H1 (cell line): ENCODE measurements around the gene ZNF595. TPM values are rescaled to one million over a fixed set of nuclear protein-coding genes. Genes with fewer than 3 reads are reported as not detected.

Experiments
- CTCF ChIA-PET: fragments of 300-600 bp; sonication (Branson Sonifier 250); formaldehyde crosslinking; loops from one replicate; lab custom pipeline; 2021; ENCODE audit not compliant: partially characterized antibody; lab: Charles Lee
- POLR2A ChIA-PET: fragments of 300-600 bp; sonication (Branson Sonifier 250); formaldehyde crosslinking; loops from one replicate; lab custom pipeline; 2021; ENCODE audit warnings: inconsistent platforms; ENCODE audit not compliant: partially characterized antibody; lab: Charles Lee
- DNase-seq, 2 experiments: peaks; one replicate each; pipeline versions ENCODE4 v3.0.0 to v3.0.0-alpha.2; 2010 to 2022; ENCODE audit warnings: low spot score in 2 of 2, low read depth in 1 of 2, mixed read lengths in 1 of 2
- FAIRE-seq: peaks from 2 replicates; lab custom pipeline; 2011; peaks lifted over from hg19 to GRCh38; lab: Jason Lieb, UNC
- H2AFZ ChIP-seq: 2 replicates; pipeline ENCODE4 v1.8.1; 2012; ENCODE audit warnings: low read length, inconsistent platforms
- H2AK5ac ChIP-seq: 2 replicates; pipeline ENCODE4 v1.6.1; 2013; ENCODE audit warnings: low read depth, low read length
- H2BK120ac ChIP-seq: replicated peaks from 2 replicates; pipeline ENCODE3; 2013; ENCODE audit warnings: low read depth, low read length, inconsistent platforms
- H2BK12ac ChIP-seq: 2 replicates; pipeline ENCODE4 v1.6.1; 2013; ENCODE audit warnings: low read depth, low read length
- H2BK15ac ChIP-seq: 2 replicates; pipeline ENCODE4 v1.6.1; 2013; ENCODE audit warnings: low read length
- H2BK20ac ChIP-seq: 2 replicates; pipeline ENCODE4 v1.6.1; 2013; ENCODE audit warnings: low read length
- H2BK5ac ChIP-seq: 2 replicates; pipeline ENCODE4 v1.6.1; 2013; ENCODE audit warnings: low read depth, low read length
- H3K14ac ChIP-seq: 2 replicates; pipeline ENCODE4 v1.6.1; 2013; ENCODE audit warnings: inconsistent platforms; ENCODE audit not compliant: insufficient read length
- H3K18ac ChIP-seq: 2 replicates; pipeline ENCODE4 v1.6.1; 2013; ENCODE audit warnings: low read length; ENCODE audit errors: extremely low read depth
- H3K23ac ChIP-seq: 2 replicates; pipeline ENCODE4 v1.6.1; 2013; ENCODE audit warnings: inconsistent platforms; ENCODE audit not compliant: insufficient read length
- H3K23me2 ChIP-seq: 2 replicates; pipeline ENCODE4 v1.6.1; 2013; ENCODE audit warnings: low read depth, low read length
- H3K27ac ChIP-seq: 2 replicates; pipeline ENCODE4 v1.6.1; 2011; ENCODE audit warnings: low read depth, low read length, inconsistent platforms
- H3K27me3 ChIP-seq, 4 experiments: replicated peaks in 1 of 4; 1 replicate in 1 of 4; 2 replicates in 3 of 4; pipeline versions ENCODE4 v1.6.1 to v1.8.1; 2011 to 2013; ENCODE audit warnings: low read length in 3 of 4, mild to moderate bottlenecking in 3 of 4, inconsistent platforms in 2 of 4, mixed read lengths in 2 of 4, moderate library complexity in 1 of 4; ENCODE audit not compliant: control insufficient read depth in 3 of 4, insufficient read depth in 3 of 4; ENCODE audit errors: extremely low read depth in 1 of 4
- H3K36me3 ChIP-seq, 4 experiments: 2 replicates each; pipeline versions ENCODE4 v1.6.1 to v1.8.1; 2011 to 2013; ENCODE audit warnings: mild to moderate bottlenecking in 4 of 4, low read length in 3 of 4, moderate library complexity in 2 of 4, control low read depth in 1 of 4, inconsistent platforms in 1 of 4; ENCODE audit not compliant: insufficient read depth in 4 of 4, control insufficient read depth in 2 of 4
- H3K4ac ChIP-seq: replicated peaks from 2 replicates; pipeline ENCODE3; 2013; ENCODE audit warnings: low read length, low read depth, mixed read lengths, inconsistent platforms; ENCODE audit not compliant: insufficient read length
- H3K4me1 ChIP-seq, 4 experiments: replicated peaks in 1 of 4; 1 replicate in 1 of 4; 2 replicates in 3 of 4; pipeline versions ENCODE4 v1.6.1 to v1.8.1; 2011 to 2013; ENCODE audit warnings: low read length in 3 of 4, inconsistent platforms in 2 of 4, mixed read lengths in 1 of 4; ENCODE audit not compliant: insufficient read depth in 4 of 4, control insufficient read depth in 3 of 4
- H3K4me2 ChIP-seq, 2 experiments: 2 replicates each; pipeline versions ENCODE4 v1.6.1 to v1.8.1; 2011 to 2013; ENCODE audit warnings: low read depth in 2 of 2, low read length in 2 of 2, control low read depth in 1 of 2, inconsistent platforms in 1 of 2, mild to moderate bottlenecking in 1 of 2; ENCODE audit not compliant: insufficient read depth in 1 of 2
- H3K4me3 ChIP-seq, 4 experiments: fragments of 200-600, 300-600 bp in 1 of 4; sonication (generic), shearing (Covaris generic), sonication (Bioruptor Twin) in 1 of 4; 2 replicates each; pipeline versions ENCODE4 v1.5.1 to v1.8.1; 2011 to 2016; ENCODE audit warnings: low read length in 4 of 4, low read depth in 3 of 4, control low read depth in 2 of 4, inconsistent platforms in 2 of 4, mild to moderate bottlenecking in 2 of 4, mixed read lengths in 1 of 4, moderate library complexity in 1 of 4; ENCODE audit not compliant: insufficient read depth in 2 of 4; ENCODE audit errors: extremely low read depth in 1 of 4
- H3K56ac ChIP-seq: replicated peaks from 2 replicates; pipeline ENCODE3; 2013; ENCODE audit warnings: low read depth, mild to moderate bottlenecking, mixed read lengths, low read length, inconsistent platforms; ENCODE audit not compliant: insufficient read length
- H3K79me1 ChIP-seq: 2 replicates; pipeline ENCODE4 v1.6.1; 2013; ENCODE audit warnings: low read depth, low read length, control low read depth
- H3K79me2 ChIP-seq, 2 experiments: 2 replicates each; pipeline versions ENCODE4 v1.6.1 to v1.8.1; 2012 to 2013; ENCODE audit warnings: low read length in 2 of 2, mild to moderate bottlenecking in 2 of 2, inconsistent platforms in 1 of 2; ENCODE audit not compliant: insufficient read depth in 2 of 2, control insufficient read depth in 1 of 2
- H3K9ac ChIP-seq, 4 experiments: replicated peaks in 1 of 4; 1 replicate in 1 of 4; 2 replicates in 3 of 4; pipeline versions ENCODE4 v1.6.1 to v1.8.1; 2011 to 2013; ENCODE audit warnings: low read depth in 3 of 4, low read length in 3 of 4, control low read depth in 2 of 4, mild to moderate bottlenecking in 2 of 4, moderate library complexity in 2 of 4, inconsistent platforms in 1 of 4; ENCODE audit errors: extremely low read depth in 1 of 4
- H3K9me3 ChIP-seq, 2 experiments: 2 replicates each; pipeline versions ENCODE4 v1.6.1 to v1.8.1; 2012 to 2013; ENCODE audit warnings: mild to moderate bottlenecking in 2 of 2, moderate library complexity in 2 of 2, control low read depth in 1 of 2, inconsistent platforms in 1 of 2, low read depth in 1 of 2, low read length in 1 of 2, mixed read lengths in 1 of 2; ENCODE audit not compliant: insufficient read depth in 2 of 2
- H4K20me1 ChIP-seq, 2 experiments: replicated peaks in 1 of 2; 2 replicates each; pipeline versions ENCODE3 to v1.8.1; 2011 to 2013; ENCODE audit warnings: inconsistent platforms in 2 of 2, low read length in 2 of 2, mild to moderate bottlenecking in 1 of 2; ENCODE audit not compliant: insufficient read depth in 2 of 2, control insufficient read depth in 1 of 2
- H4K5ac ChIP-seq: 2 replicates; pipeline ENCODE4 v1.6.1; 2013; ENCODE audit warnings: low read length, low read depth, mixed read lengths, inconsistent platforms; ENCODE audit not compliant: insufficient read length
- H4K8ac ChIP-seq: 2 replicates; pipeline ENCODE4 v1.8.0; 2013; ENCODE audit warnings: mild to moderate bottlenecking, moderate library complexity, low read length, inconsistent platforms; ENCODE audit not compliant: insufficient read depth; ENCODE audit errors: extremely low read depth
- H4K91ac ChIP-seq: replicated peaks from 2 replicates; pipeline ENCODE3; 2013; ENCODE audit warnings: low read length, mixed read lengths, inconsistent platforms; ENCODE audit not compliant: insufficient read length
- WGBS, 2 experiments: shearing (Covaris generic) in 1 of 2; methylation state at CpG; one replicate each; pipeline versions ENCODE4 v1.1.6 to v1.1.7; 2013 to 2015; ENCODE audit warnings: low lambda C conversion rate in 2 of 2, mixed read lengths in 2 of 2, inconsistent platforms in 1 of 2, low coverage in 1 of 2, missing lambda C conversion rate in 1 of 2; ENCODE audit not compliant: insufficient replicate concordance in 2 of 2, insufficient coverage in 1 of 2, insufficient read length in 1 of 2; ENCODE audit errors: extremely low coverage in 1 of 2, missing lambda C conversion rate in 1 of 2; 5-methylcytosine and 5-hydroxymethylcytosine counted together
- polyA plus RNA-seq, 7 experiments: library from polyadenylated mRNA; depleted of rRNA in 3 of 7; stranded (reverse) in 5 of 7; unstranded in 2 of 7; fragments of >200 nt in 5 of 7; fragments of 200-250 nt in 2 of 7; gene quantifications; 1 replicate in 5 of 7; 2 replicates in 1 of 7; 4 replicates in 1 of 7; pipeline versions ENCODE4 v1.2.1 to v1.2.3, GENCODE V29; 2011 to 2013; ENCODE audit warnings: missing spikeins in 2 of 7, mixed read lengths in 2 of 7
- total RNA-seq: library from RNA; stranded (reverse); fragmentation: NEBNext Ultra II Directional; extraction: Animal tissue kit (Norgen Biotek cat#: 25700); gene quantifications from 2 replicates; pipeline ENCODE4 v1.2.1, GENCODE V29; 2021

The ZNF595 gene
- total and polyA plus RNA-seq, 2 of the 8 experiments (the other 6 are each of a cell fraction or from before 2014, with no cell fraction given), result 3.3 to 22.5 TPM

DNA sequence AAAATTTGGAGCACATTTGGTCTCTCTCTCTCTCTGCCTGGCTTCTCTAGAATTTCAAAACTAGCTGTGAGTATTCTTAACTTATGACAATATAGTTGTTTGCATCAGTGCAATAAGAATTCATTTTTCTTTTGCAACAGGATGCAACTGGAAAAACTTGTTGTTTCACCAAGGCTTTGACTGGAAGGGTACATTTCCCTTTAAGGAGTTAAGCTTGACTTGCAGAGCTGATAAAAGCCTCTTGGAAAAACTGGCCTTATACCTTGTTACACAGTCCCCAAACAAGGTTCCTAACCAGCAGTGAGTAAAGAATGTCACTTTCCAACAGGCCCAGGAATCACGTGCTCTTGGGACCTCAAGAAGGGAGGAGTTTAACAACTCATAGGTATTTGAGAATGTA lies 45.3 kb downstream of the ZNF595 start:
- Histone ChIP-seq H2BK120ac (no peak overlapping the region), H3K4me1 (0 out of 7 replicates have a peak, but pooled peaks cover 0 to 2% (median 0%) of the 10 kb centered on the region in 4 experiments), H3K9me3 (peaks cover 48 to 54% of the 10 kb centered on the region in 2 experiments), H2BK5ac (no peak overlapping the region), H4K8ac (no peak overlapping the region), H3K23ac (no peak overlapping the region), H3K4ac (no peak overlapping the region), H3K14ac (no peak overlapping the region), H2AK5ac (no peak overlapping the region), H3K4me2 (no peak overlapping the region), H2BK15ac (no peak overlapping the region), H3K36me3 (no peaks in the 10 kb centered on the region), H3K79me2 (no peaks in the 10 kb centered on the region), H3K56ac (no peak overlapping the region), H3K23me2 (no peaks in the 10 kb centered on the region), H2AFZ (no peak overlapping the region), H4K91ac (no peak overlapping the region), H3K79me1 (no peaks in the 10 kb centered on the region), H3K4me3 (no peak overlapping the region), H2BK20ac (no peak overlapping the region), H3K27ac (no peak overlapping the region), H3K27me3 (no peaks in the 10 kb centered on the region), H2BK12ac (no peak overlapping the region), H4K20me1 (no peaks in the 10 kb centered on the region), H3K18ac (no peak overlapping the region), H3K9ac (no peak overlapping the region), H4K5ac (no peak overlapping the region)
- FAIRE-seq (no peak), DNase-seq (no peak)
- ChIA-PET POLR2A (interaction anchor here (1.1 to 3.8 kb wide), 2 partner anchors 10 to 26 kb away, joined by 3 to 11 read pairs; partner anchors contain the start of gene ZNF718), CTCF (interaction anchor here (0.6 to 0.9 kb wide), 2 partner anchors 93 to 145 kb away, joined by 3 read pairs; no protein-coding TSS in a partner anchor)
- WGBS, 2 experiments, result 95% methylated on average over 1 of the region's 1 CpG; no CpG with 5 or more reads in 1 of the 2 experiments
